Upper lobe of left lung (tissue), 4 donors: ENCODE data around the gene ATXN7.

Experiments
- EP300 ChIP-seq, 4 donors: sonication (generic); formaldehyde crosslinking; IDR thresholded peaks; one replicate each; pipeline ENCODE4 v1.5.1; 2017; ENCODE audit warnings: antibody characterized with exemption in 4 of 4, control low read depth in 2 of 4
- POLR2A ChIP-seq, 4 donors: fragments of 450-650 bp; IDR thresholded peaks; one replicate each; pipeline ENCODE4 v1.5.1; 2016 to 2017; ENCODE audit warnings: antibody characterized with exemption in 4 of 4, mild to moderate bottlenecking in 2 of 4
- POLR2AphosphoS5 ChIP-seq, 2 donors: sonication (generic); formaldehyde crosslinking; IDR thresholded peaks; one replicate each; pipeline ENCODE4 v1.5.1; 2017; ENCODE audit warnings: antibody characterized with exemption in 2 of 2
- TF ChIP-seq, protein P1 (sequence below), 6 experiments: fragments of 450-650 bp in 4 of 6; fragments of 200-600 bp in 2 of 6; sonication (generic) in 2 of 6; IDR thresholded peaks; one replicate each; pipeline ENCODE4 v1.5.1; 2016 to 2019; ENCODE audit warnings: antibody characterized with exemption in 6 of 6

DNA sequence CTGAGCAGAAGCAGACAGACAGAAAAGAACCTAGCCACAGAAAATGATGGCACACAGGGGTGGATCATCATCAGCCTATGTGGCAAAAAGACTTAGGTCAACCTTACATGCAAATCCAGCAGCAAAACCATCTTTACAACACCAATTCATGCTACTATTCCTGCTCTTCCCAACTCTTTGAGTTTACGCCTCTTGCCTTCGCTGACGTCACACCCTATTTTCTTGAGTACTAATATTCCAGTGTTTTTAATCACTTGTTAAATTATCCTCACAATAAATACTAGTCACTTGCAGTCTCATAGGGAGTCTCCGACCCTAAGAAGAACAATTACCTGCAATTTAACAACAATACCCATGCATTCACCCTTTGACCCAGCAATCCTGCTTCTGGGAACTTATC is 165.6 kb downstream of the ATXN7 start:
- TF ChIP-seq, protein P1, sequence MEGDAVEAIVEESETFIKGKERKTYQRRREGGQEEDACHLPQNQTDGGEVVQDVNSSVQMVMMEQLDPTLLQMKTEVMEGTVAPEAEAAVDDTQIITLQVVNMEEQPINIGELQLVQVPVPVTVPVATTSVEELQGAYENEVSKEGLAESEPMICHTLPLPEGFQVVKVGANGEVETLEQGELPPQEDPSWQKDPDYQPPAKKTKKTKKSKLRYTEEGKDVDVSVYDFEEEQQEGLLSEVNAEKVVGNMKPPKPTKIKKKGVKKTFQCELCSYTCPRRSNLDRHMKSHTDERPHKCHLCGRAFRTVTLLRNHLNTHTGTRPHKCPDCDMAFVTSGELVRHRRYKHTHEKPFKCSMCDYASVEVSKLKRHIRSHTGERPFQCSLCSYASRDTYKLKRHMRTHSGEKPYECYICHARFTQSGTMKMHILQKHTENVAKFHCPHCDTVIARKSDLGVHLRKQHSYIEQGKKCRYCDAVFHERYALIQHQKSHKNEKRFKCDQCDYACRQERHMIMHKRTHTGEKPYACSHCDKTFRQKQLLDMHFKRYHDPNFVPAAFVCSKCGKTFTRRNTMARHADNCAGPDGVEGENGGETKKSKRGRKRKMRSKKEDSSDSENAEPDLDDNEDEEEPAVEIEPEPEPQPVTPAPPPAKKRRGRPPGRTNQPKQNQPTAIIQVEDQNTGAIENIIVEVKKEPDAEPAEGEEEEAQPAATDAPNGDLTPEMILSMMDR (IDR thresholded peaks at IDR 0.05): no peak
- no peak for TF ChIP-seq POLR2AphosphoS5 (IDR thresholded peaks at IDR 0.05)
- no peak for TF ChIP-seq POLR2A (IDR thresholded peaks at IDR 0.05)
- TF ChIP-seq EP300 (IDR thresholded peaks at IDR 0.05): no peak
